Mesenchymal stem cell (in vitro differentiated cells and primary cell): ENCODE data around the gene OST4.

Experiments used
- DNase-seq: peaks from one replicate; pipeline ENCODE4 v3.0.0-alpha.2; 2013
- H2AFZ ChIP-seq: one replicate; pipeline ENCODE4 v1.6.1; 2013; ENCODE audit warnings: low read depth, mild to moderate bottlenecking, control low read depth, inconsistent platforms, low read length, moderate library complexity
- H2AK5ac ChIP-seq: 2 replicates; pipeline ENCODE4 v1.6.1; 2013; ENCODE audit warnings: low read length, moderate library complexity, mild to moderate bottlenecking, inconsistent platforms; ENCODE audit not compliant: severe bottlenecking
- H2BK120ac ChIP-seq: one replicate; pipeline ENCODE4 v1.6.1; 2013; ENCODE audit warnings: low read depth, mild to moderate bottlenecking, inconsistent platforms, low read length, moderate library complexity
- H2BK12ac ChIP-seq, 2 experiments: one replicate each; pipeline ENCODE4 v1.6.1; 2013; ENCODE audit warnings: inconsistent platforms in 2 of 2, low read length in 2 of 2, mild to moderate bottlenecking in 2 of 2, moderate library complexity in 2 of 2, control low read depth in 1 of 2
- H2BK15ac ChIP-seq: one replicate; pipeline ENCODE4 v1.6.1; 2013; ENCODE audit warnings: mild to moderate bottlenecking, low read depth, inconsistent platforms; ENCODE audit not compliant: poor library complexity, severe bottlenecking
- H2BK5ac ChIP-seq: 2 replicates; pipeline ENCODE4 v1.6.1; 2013; ENCODE audit warnings: low read depth, mild to moderate bottlenecking, low read length, control low read depth, inconsistent platforms; ENCODE audit not compliant: poor library complexity, severe bottlenecking
- H3K14ac ChIP-seq, 2 experiments: one replicate each; pipeline ENCODE4 v1.6.1; 2013; ENCODE audit warnings: inconsistent platforms in 2 of 2, low read length in 2 of 2, control low read depth in 1 of 2, mild to moderate bottlenecking in 1 of 2, moderate library complexity in 1 of 2
- H3K18ac ChIP-seq, 2 experiments: one replicate each; pipeline ENCODE4 v1.6.1; 2013; ENCODE audit warnings: inconsistent platforms in 2 of 2, low read length in 2 of 2, control low read depth in 1 of 2, low read depth in 1 of 2, mild to moderate bottlenecking in 1 of 2
- H3K23ac ChIP-seq, 2 experiments: one replicate each; pipeline ENCODE4 v1.6.1; 2013; ENCODE audit warnings: inconsistent platforms in 2 of 2, low read length in 2 of 2, mild to moderate bottlenecking in 2 of 2, moderate library complexity in 2 of 2, control low read depth in 1 of 2
- H3K27ac ChIP-seq: 2 replicates; pipeline ENCODE4 v1.5.1; 2013; ENCODE audit warnings: mild to moderate bottlenecking, moderate library complexity, low read length, control low read depth, inconsistent platforms; ENCODE audit not compliant: poor library complexity, severe bottlenecking
- H3K27me3 ChIP-seq, 2 experiments: 2 replicates each; pipeline versions ENCODE4 v1.6.1 to v1.7.0; 2013; ENCODE audit warnings: low read length in 2 of 2, mild to moderate bottlenecking in 2 of 2, moderate library complexity in 2 of 2, control low read depth in 1 of 2, inconsistent platforms in 1 of 2; ENCODE audit not compliant: control insufficient read depth in 1 of 2, insufficient read depth in 1 of 2
- H3K36me3 ChIP-seq, 2 experiments: 2 replicates each; pipeline versions ENCODE4 v1.6.1 to v1.7.0; 2013; ENCODE audit warnings: low read length in 2 of 2, control low read depth in 1 of 2, inconsistent platforms in 1 of 2, low read depth in 1 of 2, mild to moderate bottlenecking in 1 of 2; ENCODE audit not compliant: insufficient read depth in 2 of 2, control insufficient read depth in 1 of 2
- H3K4ac ChIP-seq, 2 experiments: one replicate each; pipeline ENCODE4 v1.6.1; 2013; ENCODE audit warnings: inconsistent platforms in 2 of 2, low read length in 2 of 2, mild to moderate bottlenecking in 2 of 2, moderate library complexity in 2 of 2, control low read depth in 1 of 2, low read depth in 1 of 2
- H3K4me1 ChIP-seq: 2 replicates; pipeline ENCODE4 v1.6.1; 2013; ENCODE audit warnings: low read depth, low read length, control low read depth; ENCODE audit not compliant: control insufficient read depth, insufficient read depth
- H3K4me2 ChIP-seq: 2 replicates; pipeline ENCODE4 v1.6.1; 2013; ENCODE audit warnings: low read length, mild to moderate bottlenecking, inconsistent platforms; ENCODE audit not compliant: poor library complexity, severe bottlenecking
- H3K4me3 ChIP-seq, 2 experiments: 2 replicates each; pipeline versions ENCODE4 v1.5.1 to v1.7.0; 2013; ENCODE audit warnings: low read length in 2 of 2, mild to moderate bottlenecking in 2 of 2, control low read depth in 1 of 2, low read depth in 1 of 2; ENCODE audit not compliant: insufficient read depth in 1 of 2
- H3K79me1 ChIP-seq: replicated peaks from 2 replicates; pipeline ENCODE4 v1.6.1; 2013; ENCODE audit warnings: mild to moderate bottlenecking, control low read depth, low read length, inconsistent platforms; ENCODE audit not compliant: poor library complexity, severe bottlenecking
- H3K9ac ChIP-seq: 2 replicates; pipeline ENCODE4 v1.7.0; 2013; ENCODE audit warnings: mild to moderate bottlenecking, low read length, moderate library complexity
- H3K9me3 ChIP-seq: 2 replicates; pipeline ENCODE4 v1.7.0; 2013; ENCODE audit warnings: mild to moderate bottlenecking, low read length; ENCODE audit not compliant: control insufficient read depth
- H4K8ac ChIP-seq: one replicate; pipeline ENCODE4 v1.6.1; 2013; ENCODE audit warnings: inconsistent platforms, mild to moderate bottlenecking, low read length, moderate library complexity
- H4K91ac ChIP-seq: one replicate; pipeline ENCODE4 v1.6.1; 2013; ENCODE audit warnings: mild to moderate bottlenecking, low read length, inconsistent platforms
- WGBS: methylation state at CpG from one replicate; pipeline ENCODE4 v1.1.7; 2013; ENCODE audit warnings: mixed read lengths; 5-methylcytosine and 5-hydroxymethylcytosine counted together

The OST4 gene

GRCh38 chr2:27060323-27060722, 11.1 kb downstream of the OST4 start:
- H3K23ac ChIP-seq, result no peak overlapping the region
- no peaks in the 10 kb centered on the region for H3K27me3 ChIP-seq
- H3K27ac ChIP-seq, result no peak overlapping the region
- H3K9me3 ChIP-seq, result no peaks in the 10 kb centered on the region
- no peak overlapping the region for H3K9ac ChIP-seq
- no peak overlapping the region for H2BK5ac ChIP-seq
- no peak overlapping the region for H2BK15ac ChIP-seq
- H2BK120ac ChIP-seq, result no peak overlapping the region
- WGBS, result 100% methylated on average over 3 of the region's 3 CpGs
- no peak overlapping the region for H2AFZ ChIP-seq
- H3K4ac ChIP-seq, result no peak overlapping the region
- peaks cover 18% of the 10 kb centered on the region for H3K79me1 ChIP-seq
- H4K91ac ChIP-seq, result no peak overlapping the region
- H3K18ac ChIP-seq, result no peak overlapping the region
- no peaks in the 10 kb centered on the region for H3K4me1 ChIP-seq
- H2BK12ac ChIP-seq, result no peak overlapping the region
- H3K4me2 ChIP-seq, result no peak overlapping the region
- H4K8ac ChIP-seq, result no peak overlapping the region
- H3K4me3 ChIP-seq, result no peak overlapping the region
- peaks cover 39 to 65% of the 10 kb centered on the region in 2 experiments for H3K36me3 ChIP-seq
- no peak overlapping the region for H2AK5ac ChIP-seq
- DNase-seq, result no peak
- no peak overlapping the region for H3K14ac ChIP-seq

GRCh38 chr2:27059141-27059820, 12.2 kb downstream of the OST4 start:
- no peaks in the 10 kb centered on the region for H3K4me1 ChIP-seq
- no peak overlapping the region for H3K9ac ChIP-seq
- no peak overlapping the region for H2AK5ac ChIP-seq
- H3K27me3 ChIP-seq, result no peaks in the 10 kb centered on the region
- H3K4me2 ChIP-seq, result no peak overlapping the region
- no peak overlapping the region for H2AFZ ChIP-seq
- WGBS, result 96% methylated on average over 15 of the region's 15 CpGs
- no peak overlapping the region for H3K18ac ChIP-seq
- no peak overlapping the region for H3K14ac ChIP-seq
- DNase-seq, result no peak
- H3K23ac ChIP-seq, result no peak overlapping the region
- no peak overlapping the region for H2BK120ac ChIP-seq
- no peaks in the 10 kb centered on the region for H3K9me3 ChIP-seq
- H2BK15ac ChIP-seq, result no peak overlapping the region
- no peak overlapping the region for H4K8ac ChIP-seq
- H3K79me1 ChIP-seq, result peaks cover 19% of the 10 kb centered on the region
- H2BK12ac ChIP-seq, result no peak overlapping the region
- no peak overlapping the region for H3K4ac ChIP-seq
- no peak overlapping the region for H3K4me3 ChIP-seq
- H3K36me3 ChIP-seq, result peaks cover 42 to 70% of the 10 kb centered on the region in 2 experiments
- H4K91ac ChIP-seq, result no peak overlapping the region
- H2BK5ac ChIP-seq, result no peak overlapping the region
- H3K27ac ChIP-seq, result no peak overlapping the region

GRCh38 chr2:27058210-27058609, 13.2 kb downstream of the OST4 start:
- Histone ChIP-seq H3K36me3 (peaks cover 47 to 81% of the 10 kb centered on the region in 2 experiments), H3K23ac (no peak overlapping the region), H3K14ac (no peak overlapping the region), H3K4me1 (no peaks in the 10 kb centered on the region), H3K27ac (no peak overlapping the region), H3K79me1 (peaks cover 20% of the 10 kb centered on the region), H3K18ac (no peak overlapping the region), H2BK12ac (no peak overlapping the region), H3K4ac (no peak overlapping the region), H4K8ac (no peak overlapping the region), H2BK15ac (no peak overlapping the region), H2BK5ac (no peak overlapping the region), H2BK120ac (no peak overlapping the region), H3K27me3 (no peaks in the 10 kb centered on the region), H4K91ac (peak overlapping the region; percentile 25), H3K9me3 (no peaks in the 10 kb centered on the region), H3K9ac (no peak overlapping the region), H3K4me3 (no peak overlapping the region), H3K4me2 (no peak overlapping the region), H2AFZ (no peak overlapping the region), H2AK5ac (no peak overlapping the region)
- WGBS, result 95% methylated on average over 10 of the region's 10 CpGs
- DNase-seq, result no peak

- Histone ChIP-seq H3K4me2 (no peak overlapping the region), H3K4me3 (no peak overlapping the region), H2BK120ac (no peak overlapping the region), H2BK5ac (no peak overlapping the region), H3K18ac (no peak overlapping the region), H4K91ac (no peak overlapping the region), H3K36me3 (peaks cover 48 to 71% of the 10 kb centered on the region in 2 experiments), H2AK5ac (no peak overlapping the region), H3K9me3 (no peaks in the 10 kb centered on the region), H2BK12ac (no peak overlapping the region), H4K8ac (no peak overlapping the region), H2BK15ac (no peak overlapping the region), H3K4ac (no peak overlapping the region), H3K4me1 (peaks cover 4% of the 10 kb centered on the region), H3K79me1 (peaks cover 20% of the 10 kb centered on the region), H2AFZ (no peak overlapping the region), H3K9ac (no peak overlapping the region), H3K14ac (no peak overlapping the region), H3K27ac (no peak overlapping the region), H3K23ac (no peak overlapping the region), H3K27me3 (no peaks in the 10 kb centered on the region)
- 92% methylated on average over 6 of the region's 6 CpGs for WGBS
- no peak for DNase-seq
Measured at GRCh38 chr2:27057184-27057583, 14.3 kb downstream of the OST4 start.
